Measurements from ENCODE around the gene C17orf113.

Gene C17orf113

GRCh38 chr17:42039794-42040763, 10.3 kb downstream of the C17orf113 start:
- Histone ChIP-seq H3K4me3 (replicated peaks; ENCODE audit: low read depth, low read length) (no peak overlapping the region), H3K27me3 (replicated peaks; ENCODE audit: control insufficient read depth, insufficient read depth, low read length) (no peaks in the 10 kb centered on the region; the same call in 1 of the 2 replicates), H3K36me3 (ENCODE audit: control insufficient read depth, insufficient read depth, low read length) (no peaks in the 10 kb centered on the region)
- DNase-seq (ENCODE audit: extremely low read depth, insufficient read length) = no peak
- TF ChIP-seq CTCF (IDR thresholded peaks at IDR 0.05; ENCODE audit: insufficient read depth, low read length, poor library complexity, severe bottlenecking) = no peak

GRCh38 chr17:42038221-42038973, 12.0 kb downstream of the C17orf113 start:
- no peak for DNase-seq (ENCODE audit: extremely low read depth, insufficient read length)
- no peaks in the 10 kb centered on the region; the same call in 1 of the 2 replicates for H3K27me3 ChIP-seq (replicated peaks; ENCODE audit: control insufficient read depth, insufficient read depth, low read length)
- no peak overlapping the region for H3K4me3 ChIP-seq (replicated peaks; ENCODE audit: low read depth, low read length)
- TF ChIP-seq CTCF (IDR thresholded peaks at IDR 0.05; ENCODE audit: insufficient read depth, low read length, poor library complexity, severe bottlenecking) = no peak
- no peaks in the 10 kb centered on the region for H3K36me3 ChIP-seq (ENCODE audit: control insufficient read depth, insufficient read depth, low read length)

GRCh38 chr17:42034059-42034458, 16.3 kb downstream of the C17orf113 start:
- DNase-seq (ENCODE audit: extremely low read depth, insufficient read length) = no peak
- H3K36me3 ChIP-seq (ENCODE audit: control insufficient read depth, insufficient read depth, low read length) = no peaks in the 10 kb centered on the region
- H3K4me3 ChIP-seq (replicated peaks; ENCODE audit: low read depth, low read length) = no peak overlapping the region
- H3K27me3 ChIP-seq (replicated peaks; ENCODE audit: control insufficient read depth, insufficient read depth, low read length) = no peaks in the 10 kb centered on the region
- TF ChIP-seq CTCF (IDR thresholded peaks at IDR 0.05; ENCODE audit: insufficient read depth, low read length, poor library complexity, severe bottlenecking) = no peak

- no peak for TF ChIP-seq CTCF (IDR thresholded peaks at IDR 0.05; ENCODE audit: insufficient read depth, low read length, poor library complexity, severe bottlenecking)
- no peak overlapping the region for H3K4me3 ChIP-seq (replicated peaks; ENCODE audit: low read depth, low read length)
- H3K27me3 ChIP-seq (replicated peaks; ENCODE audit: control insufficient read depth, insufficient read depth, low read length) = no peaks in the 10 kb centered on the region
- H3K36me3 ChIP-seq (ENCODE audit: control insufficient read depth, insufficient read depth, low read length) = no peaks in the 10 kb centered on the region
- DNase-seq (ENCODE audit: extremely low read depth, insufficient read length) = no peak
Observed at GRCh38 chr17:42031584-42031983, 18.8 kb downstream of the C17orf113 start.

- Histone ChIP-seq H3K36me3 (ENCODE audit: control insufficient read depth, insufficient read depth, low read length) (peaks cover 5% of the 10 kb centered on the region), H3K27me3 (replicated peaks; ENCODE audit: control insufficient read depth, insufficient read depth, low read length) (no peaks in the 10 kb centered on the region), H3K4me3 (replicated peaks; ENCODE audit: low read depth, low read length) (no peak overlapping the region)
- DNase-seq (ENCODE audit: extremely low read depth, insufficient read length) = no peak
- no peak for TF ChIP-seq CTCF (IDR thresholded peaks at IDR 0.05; ENCODE audit: insufficient read depth, low read length, poor library complexity, severe bottlenecking)
Observed at GRCh38 chr17:42028791-42029127, 21.6 kb downstream of the C17orf113 start.

Data from GM06990 (cell line).